KG1 (cell line): ENCODE measurements around the gene SAMD4A.
"Not testable (repeated sequence)": the region's sequence is repeated elsewhere in the genome, so short reads cannot be mapped to it uniquely, and the experiment has no call there.

Experiments
- DNase-seq: peaks from one replicate; lab custom pipeline; 2025; lab: John Stamatoyannopoulos, UW

The SAMD4A gene

DNA sequence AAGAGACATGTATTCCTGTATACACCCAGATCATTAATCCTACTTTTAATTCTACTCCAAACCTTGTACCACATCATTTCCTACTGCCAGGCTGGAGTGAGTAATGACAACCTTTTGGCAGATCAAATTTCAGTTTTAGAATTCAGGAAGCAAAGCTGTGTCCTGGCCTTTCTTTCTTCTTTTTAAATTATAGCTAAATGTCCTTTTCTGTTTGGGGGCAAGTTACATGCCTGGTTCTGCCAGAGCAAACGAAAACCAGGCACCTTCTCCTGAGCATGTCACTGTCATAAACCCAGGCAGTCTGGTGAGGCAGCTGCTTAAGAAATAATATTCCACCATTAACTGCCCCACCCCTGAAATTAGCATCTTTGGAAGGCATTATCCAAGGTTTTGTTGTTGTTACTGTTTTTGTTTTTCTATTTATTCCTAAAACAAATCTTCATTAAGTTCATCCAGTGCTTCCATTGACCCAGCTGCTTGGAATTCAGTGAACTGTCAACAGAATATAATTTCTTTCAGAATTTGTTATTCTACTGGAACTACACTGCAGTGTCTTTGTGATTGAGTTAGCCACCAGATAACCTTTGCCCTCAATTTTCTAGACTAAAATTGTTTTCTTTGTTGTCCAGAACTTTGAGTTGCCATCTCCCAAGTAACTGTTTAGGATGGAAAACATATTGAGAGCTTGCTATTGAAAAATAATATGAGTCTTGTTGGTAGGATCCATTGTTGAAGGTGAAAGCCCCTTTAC lies 33.2 kb downstream of the SAMD4A start:
- DNase-seq: no peak

DNA sequence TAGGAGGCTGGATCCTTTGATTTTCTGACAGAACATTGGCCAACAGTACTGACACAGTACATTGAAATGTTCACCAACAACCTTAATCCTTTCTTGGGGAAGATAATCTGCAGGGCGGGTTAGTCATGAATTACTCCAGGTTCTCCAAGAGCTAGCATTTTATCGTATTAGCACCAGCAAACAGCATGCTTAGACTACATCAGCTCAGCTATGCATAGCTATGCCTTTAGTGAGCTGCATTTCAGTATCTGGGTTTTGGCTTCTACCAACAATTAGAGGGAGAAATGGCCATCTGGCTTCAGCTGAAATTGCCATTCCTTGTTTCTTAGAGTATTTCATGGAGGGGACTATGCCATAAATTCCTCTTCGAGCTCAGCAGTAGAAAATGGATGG lies 33.8 kb downstream of the SAMD4A start:
- DNase-seq: no peak

DNA sequence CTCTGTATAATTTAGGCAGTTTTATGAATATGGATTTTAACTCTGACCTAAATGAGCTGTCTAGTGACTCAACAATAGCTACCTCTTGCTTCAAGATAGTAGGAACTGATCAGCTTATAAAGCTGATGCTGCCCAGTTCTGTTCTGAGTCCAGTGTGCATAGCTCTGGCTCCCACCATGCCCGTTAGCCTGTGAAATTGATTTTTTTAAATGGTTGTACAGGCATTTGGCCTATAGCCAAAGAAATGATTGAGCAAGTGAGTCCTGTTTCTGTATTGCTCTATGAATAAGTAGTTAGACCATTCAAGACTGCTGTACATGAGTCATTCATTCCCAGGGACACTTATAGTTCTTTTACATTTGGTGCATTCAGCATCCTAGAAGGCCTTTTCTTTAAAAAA lies 36.4 kb downstream of the SAMD4A start:
- DNase-seq: no peak

DNA sequence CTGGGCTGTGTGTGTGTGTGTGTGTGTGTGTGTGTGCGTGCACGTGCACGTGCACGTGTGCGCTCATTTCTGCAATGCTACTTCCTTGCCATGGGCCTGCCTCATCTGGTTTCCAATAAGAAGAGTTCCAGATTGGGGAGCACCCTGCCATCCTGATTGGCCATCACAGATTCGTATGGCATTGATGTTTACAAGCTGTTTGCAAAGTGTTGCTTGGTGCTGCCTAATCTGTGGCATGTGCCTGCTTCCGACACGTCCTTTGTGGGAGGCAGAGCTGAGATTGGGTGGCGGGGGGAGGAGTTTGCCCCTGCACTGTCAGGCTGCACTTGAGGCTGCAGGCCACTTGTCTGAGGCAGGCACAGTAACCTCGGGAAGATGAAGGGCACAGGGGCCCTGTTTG lies 39.2 kb downstream of the SAMD4A start:
- no peak for DNase-seq

DNA sequence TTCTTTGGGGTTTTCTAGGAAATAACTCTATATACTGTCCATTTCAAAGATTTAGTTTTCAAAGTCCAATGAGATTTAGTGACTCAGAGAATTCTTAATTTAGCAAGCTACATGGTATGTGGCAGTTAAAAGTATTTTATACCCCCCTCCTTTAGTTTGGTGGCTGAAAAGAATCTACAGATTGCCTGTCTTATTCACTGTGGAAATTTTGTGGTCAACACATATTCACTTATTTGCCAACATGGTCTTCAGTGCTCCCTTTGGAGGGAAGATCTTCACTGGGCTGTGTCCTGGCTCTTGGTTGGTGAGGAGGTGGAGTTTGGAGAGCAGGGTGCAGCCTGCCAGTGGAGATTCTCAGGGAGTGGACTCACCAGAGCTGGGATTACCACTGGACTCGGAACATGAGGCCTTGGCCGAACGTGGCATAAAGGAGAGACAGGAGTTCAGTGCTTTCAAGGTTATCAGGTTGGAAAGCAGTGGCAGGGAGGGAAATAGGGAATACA lies 39.8 kb downstream of the SAMD4A start:
- no peak for DNase-seq

DNA sequence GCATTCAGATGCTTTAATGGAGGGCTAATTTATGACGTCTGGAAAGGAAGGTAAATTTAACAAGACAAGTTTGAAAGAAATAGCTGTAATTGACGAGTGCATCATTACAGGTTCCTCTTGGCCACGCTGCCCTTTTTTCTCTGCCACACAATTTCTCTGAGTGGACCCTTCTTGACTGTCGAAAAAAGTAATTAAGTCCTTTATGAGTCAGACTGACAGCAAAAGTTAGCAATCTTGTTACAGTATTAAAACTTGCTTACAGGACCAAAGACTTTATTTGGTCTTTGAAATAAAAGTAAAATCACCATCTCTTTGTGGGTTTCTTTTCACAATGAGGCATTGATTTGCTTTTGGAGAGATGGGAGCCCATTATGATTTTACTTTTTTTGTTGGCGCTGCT lies 42.6 kb downstream of the SAMD4A start:
- no peak for DNase-seq

DNA sequence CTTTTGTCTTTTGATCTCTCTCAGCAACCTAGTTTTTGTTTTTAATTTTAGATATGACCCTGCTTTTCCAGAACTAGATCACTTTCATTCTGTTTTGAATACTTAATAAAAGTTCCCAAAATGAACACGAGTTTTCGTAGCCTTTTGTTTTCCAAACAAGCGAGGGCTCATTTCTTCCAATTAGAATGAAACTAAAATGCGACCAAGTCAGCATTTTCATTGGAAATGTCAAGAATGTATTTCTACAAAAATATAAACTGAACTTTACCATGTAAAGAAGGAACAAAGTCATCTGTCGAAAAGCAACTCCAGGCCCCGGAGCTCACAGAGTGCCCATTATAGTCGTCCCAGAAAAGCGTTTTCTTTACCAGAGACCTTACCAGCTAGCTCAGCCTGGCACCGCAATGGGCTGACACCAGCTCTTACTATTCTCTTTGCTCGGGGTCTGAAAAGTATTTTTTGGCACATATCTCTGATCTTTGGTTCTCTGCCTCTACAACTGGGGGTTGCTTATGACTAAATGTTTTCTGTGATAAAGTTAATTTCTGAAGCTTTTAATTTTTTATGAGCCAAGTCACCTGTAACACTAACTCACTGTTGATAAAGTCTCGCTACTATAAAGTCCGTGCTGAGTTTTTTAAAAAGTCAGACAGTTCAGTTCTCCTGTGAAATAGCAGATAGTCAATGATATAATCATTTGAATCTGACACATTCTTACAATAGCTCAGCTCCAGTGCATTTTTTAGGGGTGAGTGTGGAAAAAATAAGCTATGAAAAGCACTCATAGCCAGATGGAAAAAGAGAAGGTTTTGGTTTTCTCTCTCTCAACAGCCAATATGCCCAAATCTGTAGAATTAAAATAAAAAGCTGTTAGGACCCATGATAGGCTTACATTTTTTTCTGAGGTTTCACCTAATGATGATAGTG lies 43.4 kb downstream of the SAMD4A start:
- DNase-seq: no peak

DNA sequence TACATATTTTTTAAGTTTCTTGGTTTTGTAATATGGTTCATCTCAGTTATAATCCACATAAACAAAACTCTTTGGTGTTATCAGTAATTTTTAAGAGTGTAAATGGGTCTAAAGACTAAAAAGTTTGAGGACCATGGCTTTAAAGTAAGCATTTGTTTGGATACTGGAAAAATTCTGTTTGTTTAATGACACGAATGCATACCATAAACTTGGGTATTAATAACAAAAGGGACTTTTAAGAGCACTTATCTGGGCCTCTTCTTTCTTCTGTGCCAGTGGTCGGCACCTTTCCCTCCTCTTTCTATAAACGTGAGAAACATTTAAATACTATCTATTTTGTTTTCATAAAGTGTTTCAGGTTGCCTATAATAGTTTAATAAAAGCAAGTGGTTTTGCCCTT lies 47.4 kb downstream of the SAMD4A start:
- no peak for DNase-seq

DNA sequence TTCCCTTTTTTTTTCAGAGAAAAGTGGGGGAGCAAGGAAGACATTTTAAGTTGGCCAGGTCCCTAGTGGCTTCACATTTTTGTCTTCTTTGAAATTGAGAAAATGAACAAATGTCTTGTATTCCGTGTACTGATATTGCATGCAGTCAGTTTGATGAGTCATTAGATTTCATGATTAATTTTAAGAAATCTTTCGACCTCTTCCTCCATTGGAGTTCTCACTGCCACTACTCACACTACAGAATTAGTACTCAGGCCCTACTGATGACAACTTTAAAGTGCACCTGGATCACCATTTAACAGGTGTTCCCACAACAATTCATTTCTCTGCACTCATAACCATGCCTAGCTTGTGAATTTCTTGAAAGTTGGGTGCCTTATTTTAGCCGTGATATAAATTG lies 50.5 kb downstream of the SAMD4A start:
- DNase-seq: no peak

DNA sequence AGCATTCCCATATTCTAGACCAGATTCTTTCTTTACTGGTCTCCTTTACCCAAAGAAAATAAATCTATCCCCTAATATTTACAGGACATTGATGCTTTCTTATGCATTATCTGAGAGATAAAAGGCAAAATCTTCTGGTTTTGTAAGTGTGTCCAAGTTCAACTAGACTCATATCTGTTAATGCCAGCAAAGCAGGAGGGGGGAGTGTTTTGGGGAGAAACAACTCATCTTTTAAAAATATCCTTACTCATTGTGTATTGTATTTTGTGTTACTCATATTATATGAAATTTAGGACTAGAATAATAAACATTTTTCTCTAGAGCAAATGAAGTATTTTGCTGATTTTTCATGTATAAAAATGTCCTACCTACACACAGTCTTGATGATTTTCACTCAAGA lies 54.8 kb downstream of the SAMD4A start:
- no peak for DNase-seq

DNA sequence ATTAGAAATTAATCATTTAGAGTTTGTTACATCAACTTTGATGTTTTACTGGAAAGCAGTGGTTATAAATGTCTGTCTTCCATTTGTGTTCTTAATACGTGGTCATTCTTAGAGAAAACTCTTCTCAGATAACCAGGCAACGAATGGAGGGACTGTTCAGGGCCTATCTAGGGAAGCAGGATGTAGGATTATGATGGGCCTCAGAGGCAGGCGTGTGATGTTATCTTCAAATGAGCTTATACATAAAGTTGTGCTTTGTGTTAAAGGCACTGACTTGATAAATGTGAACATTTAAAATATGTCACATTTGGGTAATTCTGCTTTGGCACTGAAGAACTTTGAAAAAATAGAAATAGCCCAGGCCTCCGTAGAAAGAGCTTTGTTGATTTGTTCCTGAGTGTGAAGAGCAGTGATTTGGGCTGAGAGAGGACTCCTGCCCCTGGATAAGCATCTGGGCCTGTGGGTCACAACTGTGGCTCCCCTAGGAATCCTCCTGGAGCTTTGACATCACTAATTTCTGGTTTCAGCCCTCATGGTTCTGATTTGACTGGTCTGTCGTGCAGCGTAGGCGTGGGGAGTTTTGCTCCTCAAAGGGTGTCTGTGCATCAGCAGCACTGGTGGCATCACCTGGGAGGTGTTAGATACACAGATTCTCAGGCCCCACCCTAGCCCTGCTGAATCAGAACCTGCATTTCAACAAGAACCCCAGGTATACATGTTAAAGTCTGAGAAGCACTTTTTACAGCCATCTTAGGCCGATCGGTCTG lies 55.4 kb downstream of the SAMD4A start:
- DNase-seq: no peak

DNA sequence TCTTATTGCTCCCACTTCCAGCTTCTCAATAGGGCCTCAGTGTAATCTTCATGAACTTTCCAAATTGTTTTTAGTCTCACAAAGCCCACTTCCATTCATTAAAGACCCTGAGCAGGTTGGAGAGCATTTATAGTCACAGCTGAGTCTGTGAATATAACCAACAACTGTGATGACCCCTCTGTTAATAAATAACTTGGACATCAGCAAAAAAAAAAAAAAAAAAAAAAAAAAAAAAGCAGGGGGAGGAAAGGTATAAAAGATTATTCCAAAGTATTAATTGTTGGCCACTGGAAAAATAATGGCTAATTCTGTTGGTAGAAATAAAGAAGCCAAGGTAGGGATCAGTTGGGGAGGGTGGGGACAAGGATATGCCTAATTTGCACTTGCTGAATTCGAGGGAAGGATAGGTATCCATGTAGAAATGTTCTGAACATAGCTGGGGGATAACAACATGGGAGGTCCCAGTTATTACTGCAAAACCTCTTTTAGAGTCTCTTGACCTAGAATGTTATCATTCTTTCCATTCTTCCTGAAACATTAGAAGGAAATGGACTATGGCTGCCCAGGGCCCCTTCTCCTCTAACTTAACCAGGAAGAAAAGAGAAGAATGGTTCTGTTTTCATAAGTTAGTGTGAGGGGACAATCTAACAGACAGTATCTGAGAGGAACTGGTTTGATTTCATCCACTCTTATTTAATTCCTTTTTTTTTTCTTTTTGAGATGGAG lies 56.5 kb downstream of the SAMD4A start:
- no peak for DNase-seq

DNA sequence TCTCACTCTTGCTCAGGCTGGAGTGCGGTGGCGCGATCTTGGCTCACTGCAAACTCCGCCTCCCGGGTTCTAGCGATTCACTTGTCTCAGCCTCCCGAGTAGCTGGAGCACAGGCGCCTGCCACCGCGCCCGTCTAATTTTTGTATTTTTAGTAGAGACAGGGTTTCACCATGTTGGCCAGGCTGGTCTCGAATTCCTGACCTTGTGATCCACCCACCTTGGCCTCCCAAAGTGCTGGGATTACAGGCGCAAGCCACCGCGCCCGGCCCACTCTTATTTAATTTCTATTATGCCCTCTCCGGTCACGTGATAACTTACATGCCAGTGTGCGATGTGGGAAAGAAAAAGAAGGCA lies 57.1 kb downstream of the SAMD4A start:
- not testable (repeated sequence) for DNase-seq

DNA sequence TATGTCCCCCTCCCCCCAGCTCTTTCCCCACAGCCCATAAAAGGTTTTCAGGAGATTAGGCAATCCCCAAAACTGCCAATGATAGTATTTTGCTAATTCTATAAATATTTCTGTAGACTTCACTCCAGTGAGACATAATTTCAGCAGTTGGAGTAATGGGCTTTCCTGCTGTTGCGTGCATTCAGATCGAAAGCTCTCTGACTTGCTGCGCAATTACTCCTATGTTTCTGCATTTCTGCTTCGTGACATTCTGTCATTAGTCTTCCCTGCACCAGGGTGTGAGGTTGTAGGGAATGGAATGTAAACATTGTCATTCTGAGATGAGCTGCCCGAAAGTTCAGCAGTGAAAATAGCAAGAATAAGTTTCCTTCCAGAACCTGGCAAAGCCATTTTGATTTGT lies 58.2 kb downstream of the SAMD4A start:
- no peak for DNase-seq

DNA sequence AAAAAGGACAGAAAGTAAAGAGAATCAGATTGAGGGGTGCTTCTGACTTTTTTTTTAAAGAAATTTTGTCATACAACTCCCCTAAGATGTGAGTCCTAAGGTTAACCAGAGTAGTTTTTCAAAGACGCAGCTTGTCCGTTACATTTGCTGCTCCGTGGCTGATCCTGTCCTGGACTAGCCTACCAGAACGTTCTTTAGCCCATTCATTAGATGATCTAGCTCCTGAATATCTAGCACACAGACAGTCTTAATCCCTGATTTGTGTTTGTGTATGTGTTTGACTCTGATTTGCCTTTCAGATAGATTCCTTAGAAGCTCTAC lies 60.3 kb downstream of the SAMD4A start:
- peak; percentile 30 for DNase-seq

DNA sequence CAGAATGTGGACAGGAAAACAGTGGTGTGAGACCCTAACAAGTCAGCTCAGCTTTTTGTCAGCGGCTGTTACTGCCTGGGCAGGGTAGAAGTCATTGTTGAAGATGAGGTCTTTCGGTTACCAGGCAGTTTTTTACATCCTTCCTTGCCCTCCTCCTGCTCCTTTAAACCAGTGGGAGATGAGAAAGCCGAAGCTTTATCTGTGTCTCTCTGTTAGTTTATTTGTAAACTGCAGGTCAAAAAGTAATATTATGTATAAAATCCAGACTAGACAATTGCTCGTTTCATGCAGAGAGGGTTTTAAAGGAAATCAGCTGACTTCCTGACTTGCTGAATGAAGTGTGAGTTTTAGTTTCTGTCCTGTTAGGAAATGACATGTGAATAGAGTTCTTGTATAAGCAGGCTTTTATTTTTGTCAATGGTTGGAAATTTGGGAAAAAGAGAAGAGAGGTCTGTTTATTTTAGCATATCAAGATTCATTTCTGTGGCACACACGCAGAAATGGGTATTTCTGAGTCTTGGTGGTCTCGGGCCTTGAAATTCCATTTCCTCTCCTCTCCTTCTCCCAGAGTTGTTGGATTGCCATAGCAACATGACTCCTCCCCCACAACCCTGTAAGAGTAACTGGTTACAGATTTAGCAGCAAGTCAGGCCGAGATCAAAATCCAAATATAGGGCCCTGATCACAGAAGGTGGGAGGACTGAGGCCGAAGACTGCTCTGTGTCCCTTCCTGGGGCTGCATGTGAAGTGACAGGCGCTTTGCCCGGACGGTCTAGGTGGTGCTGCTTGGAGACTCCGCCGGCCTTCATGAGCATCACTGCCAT lies 60.8 kb downstream of the SAMD4A start:
- peak; percentile 51 for DNase-seq

DNA sequence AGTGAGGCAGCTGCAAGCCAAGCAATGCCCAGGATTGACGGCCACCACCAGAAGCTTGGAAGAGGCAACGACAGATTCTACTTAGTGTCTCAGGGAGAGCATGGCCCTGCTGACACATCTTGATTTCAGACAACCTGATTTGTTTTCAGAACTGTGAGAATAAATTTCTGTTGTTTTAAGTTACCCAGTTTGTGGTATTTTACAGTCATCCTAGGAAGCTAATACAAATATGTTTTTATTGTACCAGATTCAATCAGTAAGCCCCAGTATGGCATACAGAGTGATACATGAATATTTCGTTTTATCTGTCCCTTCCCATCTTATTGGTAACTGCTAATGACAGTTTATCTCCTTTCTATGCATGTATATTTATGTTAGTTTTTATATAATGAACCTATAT lies 62.3 kb downstream of the SAMD4A start:
- DNase-seq: no peak

DNA sequence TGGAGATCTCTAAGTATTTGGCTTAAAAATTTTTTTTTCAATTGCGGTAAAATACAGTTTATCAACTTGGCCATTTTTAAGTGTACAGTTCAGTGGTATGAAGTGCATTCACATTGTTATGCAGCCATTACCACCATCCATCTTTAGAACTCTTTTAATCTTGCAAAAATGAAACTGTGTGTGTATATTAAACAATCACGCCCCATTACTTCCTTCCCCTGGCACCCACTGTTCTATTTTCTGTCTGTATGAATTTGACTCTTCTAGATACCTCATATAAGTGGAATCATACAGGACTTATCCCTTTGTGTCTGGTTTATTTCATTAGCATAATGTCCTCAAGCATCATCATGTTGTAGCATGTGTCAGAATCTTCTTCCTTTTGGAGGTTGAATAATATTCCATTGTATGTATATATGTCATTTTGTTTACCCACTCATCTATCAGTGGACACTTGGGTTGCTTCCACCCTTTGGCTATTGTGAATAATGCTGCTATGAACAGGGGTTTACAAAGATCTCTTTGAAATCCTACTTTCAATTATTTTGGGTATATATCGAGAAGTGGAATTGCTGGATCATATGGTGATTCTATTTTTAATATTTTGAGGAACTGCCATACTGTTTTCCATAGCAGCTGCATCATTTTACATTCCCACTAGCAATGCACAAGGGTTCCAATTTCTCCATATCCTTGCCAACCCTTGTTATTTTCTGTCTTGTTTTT lies 62.9 kb downstream of the SAMD4A start:
- DNase-seq: no peak

DNA sequence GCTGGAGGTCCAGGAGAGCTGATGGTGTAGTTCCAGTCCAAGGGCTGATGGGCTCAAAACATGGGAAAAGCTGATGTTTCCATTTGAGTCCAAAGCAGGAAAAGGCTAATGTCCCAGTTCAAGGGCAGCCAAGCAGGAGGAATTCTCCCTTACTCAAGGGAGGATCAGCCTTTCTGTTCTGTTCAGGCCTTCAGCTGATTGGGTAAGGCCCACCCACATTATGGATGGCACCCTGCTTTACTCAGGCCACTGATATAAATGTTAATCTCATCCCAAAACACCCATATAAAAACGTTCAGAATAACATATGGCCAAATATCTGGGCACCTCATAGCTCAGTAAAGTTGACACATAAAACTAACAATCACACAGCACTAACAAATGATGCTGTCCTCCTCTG lies 64.1 kb downstream of the SAMD4A start:
- DNase-seq: no peak

DNA sequence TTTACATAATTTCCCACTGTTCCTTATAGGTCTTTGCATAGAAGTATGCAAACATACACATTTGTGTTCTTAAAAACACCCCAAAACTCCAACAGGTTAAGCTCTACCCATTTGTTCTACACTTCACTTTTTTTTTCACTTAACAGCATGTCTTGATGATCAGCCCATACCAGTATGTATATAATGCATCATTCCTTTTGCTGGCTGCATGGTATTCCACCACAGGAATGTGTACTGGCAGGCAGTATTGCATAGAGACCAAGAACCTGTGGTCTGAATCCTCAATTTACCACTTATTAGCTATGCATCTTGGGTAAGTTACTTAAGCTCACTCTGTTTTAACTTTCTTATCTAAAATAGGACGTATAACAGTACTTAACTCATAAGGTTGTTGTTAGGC lies 65.5 kb downstream of the SAMD4A start:
- no peak for DNase-seq
